HCT116 (cell line): Measurements from ENCODE around the gene MAP2K5.

Experiments
- CEBPB ChIP-seq: IDR thresholded peaks from 2 replicates; pipeline ENCODE4 v1.6.1; 2012; ENCODE audit warnings: low read depth
- EZH2 ChIP-seq: fragments of 200-600 bp; sonication (generic); IDR thresholded peaks from 2 replicates; pipeline ENCODE4 v1.6.1; 2017; ENCODE audit warnings: antibody characterized with exemption, mixed run types
- EZH2phosphoT487 ChIP-seq: fragments of 200-600 bp; IDR thresholded peaks from 2 replicates; pipeline ENCODE4 v1.6.1; 2018; ENCODE audit warnings: antibody characterized with exemption, borderline replicate concordance
- FOSL1 ChIP-seq: IDR thresholded peaks from 2 replicates; pipeline ENCODE4 v1.6.1; 2012; ENCODE audit warnings: low read depth
- POLR2A ChIP-seq: IDR thresholded peaks from 2 replicates; pipeline ENCODE4 v1.7.0; 2011; ENCODE audit warnings: borderline replicate concordance; ENCODE audit not compliant: insufficient read depth, insufficient read length; ENCODE audit errors: extremely low read depth
- RAD21 ChIP-seq: IDR thresholded peaks from 2 replicates; pipeline ENCODE4 v1.6.1; 2012; ENCODE audit warnings: low read depth, mild to moderate bottlenecking
- TCF7L2 ChIP-seq: IDR thresholded peaks from 2 replicates; pipeline ENCODE4 v1.7.0; 2011; ENCODE audit warnings: borderline replicate concordance, inconsistent platforms; ENCODE audit not compliant: insufficient read depth, insufficient read length; ENCODE audit errors: extremely low read depth
- YY1 ChIP-seq: IDR thresholded peaks from 2 replicates; pipeline ENCODE4 v1.6.1; 2011; ENCODE audit warnings: low read length, low read depth, moderate library complexity, mild to moderate bottlenecking; ENCODE audit not compliant: insufficient replicate concordance; ENCODE audit errors: extremely low read depth
- ZFX ChIP-seq: fragments of 450-650 bp; IDR thresholded peaks from 2 replicates; pipeline ENCODE4 v1.6.1; 2017
- TF ChIP-seq, protein P1 (sequence below), 3 experiments: fragments of 200-600 bp in 1 of 3; sonication (generic) in 1 of 3; IDR thresholded peaks in 2 of 3; conservative IDR thresholded peaks in 1 of 3; 2 replicates each; pipeline ENCODE4 v1.5.1; 2012 to 2017; ENCODE audit warnings: low read depth in 2 of 3, low read length in 2 of 3, antibody characterized with exemption in 1 of 3, borderline replicate concordance in 1 of 3, control low read depth in 1 of 3, mild to moderate bottlenecking in 1 of 3, mixed read lengths in 1 of 3, mixed run types in 1 of 3, moderate library complexity in 1 of 3; ENCODE audit not compliant: insufficient read depth in 1 of 3
- TF ChIP-seq, protein P2 (sequence below): IDR thresholded peaks from 2 replicates; pipeline ENCODE4 v1.6.1; 2012
- TF ChIP-seq, protein P3 (sequence below): IDR thresholded peaks from 2 replicates; pipeline ENCODE4 v1.6.1; 2011; ENCODE audit warnings: mild to moderate bottlenecking, low read length, moderate library complexity; ENCODE audit not compliant: insufficient replicate concordance; ENCODE audit errors: extremely low read depth

DNA sequence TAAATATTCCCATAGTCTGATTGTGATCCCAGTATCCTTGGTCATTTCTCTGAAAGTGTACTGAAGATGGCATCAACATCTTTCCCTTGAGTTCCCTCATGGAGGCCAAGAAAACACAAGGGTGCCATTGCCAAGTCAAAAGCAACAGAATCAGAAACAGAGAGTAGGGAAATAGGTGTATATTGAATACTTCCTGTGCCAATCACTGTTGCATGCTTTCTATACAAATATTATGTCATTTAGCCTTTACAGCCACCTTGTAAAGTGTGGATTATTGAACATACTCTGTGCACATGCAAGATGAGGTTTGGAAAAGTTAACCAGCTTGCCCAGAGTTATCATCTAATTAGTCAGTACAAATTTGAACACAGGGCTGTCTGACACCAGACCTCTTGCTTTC lies 117.9 kb downstream of the MAP2K5 start:
- TF ChIP-seq, protein P1, sequence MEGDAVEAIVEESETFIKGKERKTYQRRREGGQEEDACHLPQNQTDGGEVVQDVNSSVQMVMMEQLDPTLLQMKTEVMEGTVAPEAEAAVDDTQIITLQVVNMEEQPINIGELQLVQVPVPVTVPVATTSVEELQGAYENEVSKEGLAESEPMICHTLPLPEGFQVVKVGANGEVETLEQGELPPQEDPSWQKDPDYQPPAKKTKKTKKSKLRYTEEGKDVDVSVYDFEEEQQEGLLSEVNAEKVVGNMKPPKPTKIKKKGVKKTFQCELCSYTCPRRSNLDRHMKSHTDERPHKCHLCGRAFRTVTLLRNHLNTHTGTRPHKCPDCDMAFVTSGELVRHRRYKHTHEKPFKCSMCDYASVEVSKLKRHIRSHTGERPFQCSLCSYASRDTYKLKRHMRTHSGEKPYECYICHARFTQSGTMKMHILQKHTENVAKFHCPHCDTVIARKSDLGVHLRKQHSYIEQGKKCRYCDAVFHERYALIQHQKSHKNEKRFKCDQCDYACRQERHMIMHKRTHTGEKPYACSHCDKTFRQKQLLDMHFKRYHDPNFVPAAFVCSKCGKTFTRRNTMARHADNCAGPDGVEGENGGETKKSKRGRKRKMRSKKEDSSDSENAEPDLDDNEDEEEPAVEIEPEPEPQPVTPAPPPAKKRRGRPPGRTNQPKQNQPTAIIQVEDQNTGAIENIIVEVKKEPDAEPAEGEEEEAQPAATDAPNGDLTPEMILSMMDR (IDR thresholded peaks at IDR 0.05 in 2 of 3, conservative IDR thresholded peaks at IDR 0.05 in 1 of 3; ENCODE audit: borderline replicate concordance in 1 of 3, insufficient read depth in 1 of 3, low read depth in 2 of 3, low read length in 2 of 3), result no peak
- TF ChIP-seq, protein P2, sequence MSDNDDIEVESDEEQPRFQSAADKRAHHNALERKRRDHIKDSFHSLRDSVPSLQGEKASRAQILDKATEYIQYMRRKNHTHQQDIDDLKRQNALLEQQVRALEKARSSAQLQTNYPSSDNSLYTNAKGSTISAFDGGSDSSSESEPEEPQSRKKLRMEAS, result no peak
- TF ChIP-seq YY1 (no peak), RAD21 (no peak), POLR2A (no peak), FOSL1 (no peak), CEBPB (no peak), TCF7L2 (no peak), EZH2phosphoT487 (no peak), ZFX (no peak), EZH2 (no peak)
- TF ChIP-seq, protein P3, sequence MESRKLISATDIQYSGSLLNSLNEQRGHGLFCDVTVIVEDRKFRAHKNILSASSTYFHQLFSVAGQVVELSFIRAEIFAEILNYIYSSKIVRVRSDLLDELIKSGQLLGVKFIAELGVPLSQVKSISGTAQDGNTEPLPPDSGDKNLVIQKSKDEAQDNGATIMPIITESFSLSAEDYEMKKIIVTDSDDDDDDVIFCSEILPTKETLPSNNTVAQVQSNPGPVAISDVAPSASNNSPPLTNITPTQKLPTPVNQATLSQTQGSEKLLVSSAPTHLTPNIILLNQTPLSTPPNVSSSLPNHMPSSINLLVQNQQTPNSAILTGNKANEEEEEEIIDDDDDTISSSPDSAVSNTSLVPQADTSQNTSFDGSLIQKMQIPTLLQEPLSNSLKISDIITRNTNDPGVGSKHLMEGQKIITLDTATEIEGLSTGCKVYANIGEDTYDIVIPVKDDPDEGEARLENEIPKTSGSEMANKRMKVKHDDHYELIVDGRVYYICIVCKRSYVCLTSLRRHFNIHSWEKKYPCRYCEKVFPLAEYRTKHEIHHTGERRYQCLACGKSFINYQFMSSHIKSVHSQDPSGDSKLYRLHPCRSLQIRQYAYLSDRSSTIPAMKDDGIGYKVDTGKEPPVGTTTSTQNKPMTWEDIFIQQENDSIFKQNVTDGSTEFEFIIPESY, result no peak
